Measurements from ENCODE around the gene PSMF1. TPM values are rescaled to one million over a fixed set of nuclear protein-coding genes. Genes with fewer than 3 reads are reported as not detected.

Gene PSMF1
- total RNA-seq, 1 experiment from 2014 or later: 153 TPM

GRCh38 chr20:1075616-1076015 lies 42.8 kb upstream of the PSMF1 start:
- no peak overlapping the region for H3K4me2 ChIP-seq (ENCODE audit: low read length)
- no peak overlapping the region for H3K9ac ChIP-seq (ENCODE audit: low read length)
- TF ChIP-seq YY1 (IDR thresholded peaks at IDR 0.05; ENCODE audit: extremely low read depth, insufficient replicate concordance, low read depth, low read length) (no peak), POLR2A (IDR thresholded peaks at IDR 0.05; ENCODE audit: borderline replicate concordance, extremely low read depth, insufficient read depth, insufficient read length) (no peak), TCF7L2 (IDR thresholded peaks at IDR 0.05; ENCODE audit: borderline replicate concordance, extremely low read depth, insufficient read depth, insufficient read length) (no peak), JUND (IDR thresholded peaks at IDR 0.05) (no peak), ZBTB33 (IDR thresholded peaks at IDR 0.05; ENCODE audit: extremely low read depth, insufficient replicate concordance, low read length) (no peak), SP1 (IDR thresholded peaks at IDR 0.05; ENCODE audit: low read depth) (no peak), ZNF274 (IDR thresholded peaks at IDR 0.05; ENCODE audit: low read depth, low read length) (no peak), ELF1 (IDR thresholded peaks at IDR 0.05; ENCODE audit: borderline replicate concordance, low read depth) (no peak), FOSL1 (IDR thresholded peaks at IDR 0.05; ENCODE audit: low read depth) (no peak), ATF3 (IDR thresholded peaks at IDR 0.05) (no peak), EGR1 (IDR thresholded peaks at IDR 0.05; ENCODE audit: low read depth) (no peak), MAX (IDR thresholded peaks at IDR 0.05) (no peak), RAD21 (IDR thresholded peaks at IDR 0.05; ENCODE audit: low read depth) (no peak), EZH2 (IDR thresholded peaks at IDR 0.05) (no peak), CTCF (IDR thresholded peaks at IDR 0.05 in 2 of 3, conservative IDR thresholded peaks at IDR 0.05 in 1 of 3; ENCODE audit: borderline replicate concordance in 1 of 3, insufficient read depth in 1 of 3, low read depth in 2 of 3, low read length in 2 of 3) (no peak), CBX3 (IDR thresholded peaks at IDR 0.05; ENCODE audit: low read depth) (no peak), SRF (IDR thresholded peaks at IDR 0.05; ENCODE audit: low read depth) (no peak), POLR2AphosphoS5 (IDR thresholded peaks at IDR 0.05; ENCODE audit: low read depth, low read length) (no peak)
- no TSS peak for BruUV-seq (replicated peaks)
- DNase-seq (ENCODE audit: low read depth, low spot score) (no peak), ATAC-seq (no peak)
- ChIA-PET POLR2A (no interaction called here), CTCF (no interaction called here), RAD21 (ENCODE audit: low non-redundant PET in 1 of 2, low total read pairs in 2 of 2, uncharacterized antibody in 2 of 2, unreplicated experiment in 2 of 2) (no interaction called here)
- no peaks in the 10 kb centered on the region for H3K4me1 ChIP-seq (ENCODE audit: control insufficient read depth in 1 of 2, insufficient read depth in 2 of 2, low read length in 2 of 2)
- H3K9me2 ChIP-seq (ENCODE audit: insufficient read depth): no peaks in the 10 kb centered on the region
- no peaks in the 10 kb centered on the region for H3K79me2 ChIP-seq (ENCODE audit: insufficient read depth, low read length)
- H3K4me3 ChIP-seq (replicated peaks in 1 of 2; ENCODE audit: low read depth in 1 of 2, low read length in 2 of 2): no peak overlapping the region
- intact Hi-C loops (cut with micrococcal nuclease): no loop called here
- H2AFZ ChIP-seq (ENCODE audit: low read depth, low read length, poor library complexity, severe bottlenecking): no peak overlapping the region
- no peak overlapping the region for H3K27ac ChIP-seq (ENCODE audit: low read depth, low read length)
- H3K36me3 ChIP-seq (ENCODE audit: control insufficient read depth in 1 of 2, insufficient read depth in 2 of 2, low read length in 2 of 2): no peaks in the 10 kb centered on the region
- no peaks in the 10 kb centered on the region for H3K27me3 ChIP-seq (ENCODE audit: insufficient read depth, low read length)
- no peaks in the 10 kb centered on the region for H3K9me3 ChIP-seq (ENCODE audit: control insufficient read depth in 1 of 2, insufficient read depth in 1 of 2, low read depth in 1 of 2, low read length in 2 of 2)
- H4K20me1 ChIP-seq (ENCODE audit: insufficient read depth): no peaks in the 10 kb centered on the region
